Measurements from ENCODE around the gene MYMK. TPM values are rescaled to one million over a fixed set of nuclear protein-coding genes. Genes with fewer than 3 reads are reported as not detected.

Gene MYMK
- total RNA-seq, 1 donor from 2014 or later, result not detected

DNA sequence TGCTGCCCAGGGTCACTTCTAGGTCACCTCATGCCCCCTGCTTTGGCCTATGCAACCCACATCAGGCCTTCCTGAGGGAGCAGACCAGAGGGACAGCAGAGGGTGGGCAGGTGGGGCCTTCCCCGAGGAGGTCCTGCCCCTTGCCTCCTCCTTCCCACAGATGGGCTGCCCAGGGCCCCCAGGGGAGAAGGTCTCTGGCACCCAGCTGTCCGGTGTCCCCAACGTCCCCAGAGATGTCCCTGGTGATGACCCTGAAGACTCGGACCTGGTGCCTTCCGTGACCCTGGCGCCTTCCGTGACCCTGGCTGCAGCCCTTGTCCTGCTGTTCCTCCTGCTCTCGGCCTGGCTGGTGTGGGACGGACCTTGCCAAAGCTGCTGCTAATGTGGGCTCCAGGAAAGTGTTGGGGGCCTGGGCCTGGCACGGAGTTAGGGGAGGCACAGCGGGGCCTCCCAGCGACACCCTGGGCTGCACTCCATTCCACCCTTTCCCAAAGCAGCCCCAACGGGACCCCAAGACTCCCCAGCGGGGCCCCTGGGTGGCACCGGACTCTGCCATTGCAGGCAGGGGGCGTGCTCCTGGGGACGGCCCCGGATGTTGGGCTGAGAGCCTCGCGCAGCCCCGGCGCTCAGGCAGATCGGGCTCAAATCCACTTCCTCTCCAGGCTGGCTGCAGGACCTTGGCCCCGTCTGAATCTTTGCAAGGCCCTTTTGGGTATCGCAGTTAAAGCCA is 39.1 kb downstream of the MYMK start:
- peak; percentile 64 for DNase-seq
- TF ChIP-seq, protein P1, sequence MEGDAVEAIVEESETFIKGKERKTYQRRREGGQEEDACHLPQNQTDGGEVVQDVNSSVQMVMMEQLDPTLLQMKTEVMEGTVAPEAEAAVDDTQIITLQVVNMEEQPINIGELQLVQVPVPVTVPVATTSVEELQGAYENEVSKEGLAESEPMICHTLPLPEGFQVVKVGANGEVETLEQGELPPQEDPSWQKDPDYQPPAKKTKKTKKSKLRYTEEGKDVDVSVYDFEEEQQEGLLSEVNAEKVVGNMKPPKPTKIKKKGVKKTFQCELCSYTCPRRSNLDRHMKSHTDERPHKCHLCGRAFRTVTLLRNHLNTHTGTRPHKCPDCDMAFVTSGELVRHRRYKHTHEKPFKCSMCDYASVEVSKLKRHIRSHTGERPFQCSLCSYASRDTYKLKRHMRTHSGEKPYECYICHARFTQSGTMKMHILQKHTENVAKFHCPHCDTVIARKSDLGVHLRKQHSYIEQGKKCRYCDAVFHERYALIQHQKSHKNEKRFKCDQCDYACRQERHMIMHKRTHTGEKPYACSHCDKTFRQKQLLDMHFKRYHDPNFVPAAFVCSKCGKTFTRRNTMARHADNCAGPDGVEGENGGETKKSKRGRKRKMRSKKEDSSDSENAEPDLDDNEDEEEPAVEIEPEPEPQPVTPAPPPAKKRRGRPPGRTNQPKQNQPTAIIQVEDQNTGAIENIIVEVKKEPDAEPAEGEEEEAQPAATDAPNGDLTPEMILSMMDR (IDR thresholded peaks at IDR 0.05), result no peak
- Histone ChIP-seq H3K36me3 (no peaks in the 10 kb centered on the region), H3K27ac (no peak overlapping the region), H3K4me1 (peaks cover 4% of the 10 kb centered on the region), H3K4me3 (no peak overlapping the region), H3K9me3 (no peaks in the 10 kb centered on the region), H3K27me3 (no peaks in the 10 kb centered on the region)
- intact Hi-C loops (cut with DNase I), result loop anchor here (10.0 kb wide), 1 partner anchor 301 kb away; no protein-coding TSS in a partner anchor
- ATAC-seq, result peak; percentile 2

DNA sequence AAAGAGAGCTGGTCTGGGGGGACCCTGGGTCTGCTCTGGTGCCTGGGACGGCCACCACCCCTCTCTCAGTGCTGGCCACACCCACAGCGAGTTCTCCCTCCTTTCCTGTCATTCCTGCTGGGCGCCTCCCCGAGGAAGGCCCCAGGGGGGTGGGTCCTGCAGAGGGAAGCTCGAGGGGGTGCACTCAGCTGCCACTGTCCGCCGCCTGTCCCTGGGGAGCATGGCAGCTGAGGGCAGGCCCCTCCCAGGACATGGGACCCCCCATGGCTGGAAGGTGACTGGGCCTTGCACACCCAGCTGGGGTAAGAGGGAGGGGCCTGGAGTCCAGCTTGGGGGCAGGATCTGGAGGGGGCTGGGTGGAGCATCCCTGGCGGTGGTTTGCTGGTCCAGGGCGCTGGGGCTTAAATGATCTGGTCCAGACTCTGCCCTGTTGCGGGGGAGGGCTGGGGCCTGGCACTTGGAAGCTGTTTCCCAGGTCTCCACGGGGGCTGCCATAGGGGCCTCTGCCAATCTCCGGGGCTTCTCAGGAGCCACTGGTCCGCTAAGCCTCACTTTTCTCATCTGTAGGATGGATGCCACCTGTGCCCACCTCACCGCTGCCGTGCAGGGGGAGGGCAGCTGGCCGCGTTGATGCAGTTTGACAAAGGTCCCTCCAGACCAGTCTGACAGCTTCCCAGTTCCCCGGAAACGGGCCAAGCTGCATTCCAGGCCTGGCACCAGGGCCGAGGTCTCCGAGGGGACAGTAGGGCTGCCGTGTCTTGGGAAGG is 39.9 kb downstream of the MYMK start:
- ATAC-seq (no peak), DNase-seq (peak; percentile 61)
- intact Hi-C loops (cut with DNase I), result loop anchor here (5.0 to 10.0 kb wide), 2 partner anchors 78 to 300 kb away; no protein-coding TSS in a partner anchor
- H3K27ac ChIP-seq, result no peak overlapping the region
- no peaks in the 10 kb centered on the region for H3K9me3 ChIP-seq
- TF ChIP-seq, protein P1 (IDR thresholded peaks at IDR 0.05), result no peak
- no peaks in the 10 kb centered on the region for H3K36me3 ChIP-seq
- no peak overlapping the region for H3K4me3 ChIP-seq
- H3K4me1 ChIP-seq, result peaks cover 4% of the 10 kb centered on the region
- no peaks in the 10 kb centered on the region for H3K27me3 ChIP-seq

DNA sequence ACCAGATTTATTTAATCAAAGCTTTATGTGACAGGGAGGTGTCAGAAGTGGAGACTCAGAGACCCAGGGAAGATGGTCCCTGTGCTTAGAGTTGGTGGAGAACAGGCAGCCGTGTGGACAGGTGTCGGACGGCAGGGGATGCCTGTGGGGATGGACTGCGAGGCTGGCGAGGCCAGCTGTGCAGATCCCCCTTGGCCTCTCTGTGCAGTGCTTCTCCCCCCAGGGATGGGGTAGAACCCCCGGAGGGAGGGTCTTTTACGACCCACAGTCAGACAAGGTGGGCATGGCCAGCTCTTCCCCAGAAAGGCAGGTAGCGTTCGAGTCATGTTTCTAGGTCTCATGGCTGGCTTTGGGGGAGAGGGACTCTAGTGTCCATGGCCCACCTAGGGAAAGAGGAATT is 41.1 kb downstream of the MYMK start:
- DNase-seq, result peak; percentile 47

DNA sequence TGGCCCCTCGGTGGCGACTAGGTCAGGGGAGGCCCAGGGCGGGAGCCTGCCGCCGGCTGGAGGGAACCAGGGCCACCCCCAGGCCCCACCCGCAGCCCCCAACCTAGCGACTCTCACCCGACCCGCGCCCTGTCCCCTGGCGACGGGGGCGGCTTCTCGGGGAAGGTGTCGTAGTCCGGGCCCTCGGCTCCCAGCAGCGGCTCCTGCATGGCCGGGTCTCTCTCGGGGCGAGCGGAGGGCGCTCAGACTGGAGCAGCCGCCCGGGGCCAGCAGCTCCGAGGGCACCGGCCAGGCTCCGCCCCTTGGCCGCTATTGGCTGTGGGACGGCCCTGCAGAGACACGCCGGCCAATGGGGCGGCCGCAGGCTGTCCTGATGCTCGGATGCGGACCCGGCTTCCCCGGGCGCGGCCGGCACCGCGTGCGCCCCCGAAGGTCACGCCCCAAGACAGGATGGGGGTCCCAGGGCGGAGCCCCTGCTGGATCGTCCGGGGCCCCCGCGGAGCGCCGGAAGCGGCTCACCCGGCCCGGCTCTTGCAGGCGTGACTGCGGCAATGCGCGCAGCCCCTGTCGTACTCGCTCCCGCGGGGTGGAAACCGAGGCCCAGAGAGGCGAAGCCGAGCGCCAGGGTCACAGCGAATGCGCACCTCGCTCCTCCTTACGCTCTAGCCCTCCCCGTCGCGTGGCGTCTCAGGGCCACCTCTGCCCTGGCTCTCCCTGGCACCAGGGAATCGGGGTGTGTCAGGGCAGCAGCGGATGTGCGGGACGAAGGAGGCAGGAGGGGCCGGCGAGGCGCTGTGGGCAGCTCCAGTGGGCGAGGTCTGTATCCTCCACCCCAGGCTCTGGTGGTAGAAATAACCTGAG is 45.7 kb downstream of the MYMK start, which contains the start of gene SLC2A6:
Gene SLC2A6 (minus strand): TSS at position 249 of the 861 bp plus-strand sequence. CDS start 40 bp downstream, at position 209.
- peak within 1 kb of the TSS; percentile 68 for H3K4me3 ChIP-seq
- intact Hi-C loops (cut with DNase I), result no loop called here
- peak; percentile 96 for ATAC-seq
- no peaks in the 10 kb centered on the region for H3K27me3 ChIP-seq
- no peaks in the 10 kb centered on the region for H3K36me3 ChIP-seq
- peaks cover 19% of the 10 kb centered on the region for H3K4me1 ChIP-seq
- peak within 1 kb of the TSS; percentile 71 for H3K27ac ChIP-seq
- TF ChIP-seq, protein P1 (IDR thresholded peaks at IDR 0.05), result no peak
- no peaks in the 10 kb centered on the region for H3K9me3 ChIP-seq
- peak; percentile 93 for DNase-seq

More for the DNA sequence above, 41.1 kb downstream of the MYMK start:
- Histone ChIP-seq H3K27ac (no peak overlapping the region), H3K9me3 (no peaks in the 10 kb centered on the region), H3K27me3 (no peaks in the 10 kb centered on the region), H3K4me1 (peaks cover 12% of the 10 kb centered on the region), H3K4me3 (no peak overlapping the region), H3K36me3 (no peaks in the 10 kb centered on the region)
- intact Hi-C loops (cut with DNase I), result loop anchor here (5.0 to 10.0 kb wide), 2 partner anchors 76 to 299 kb away; no protein-coding TSS in a partner anchor
- no peak for ATAC-seq
- TF ChIP-seq, protein P1 (IDR thresholded peaks at IDR 0.05), result no peak
